HG03520 (cell line): ENCODE measurements around the gene UBE2D4.
"Not testable (repeated sequence)": the region's sequence is repeated elsewhere in the genome, so short reads cannot be mapped to it uniquely, and the experiment has no call there.

Experiments used
- ATAC-seq: cut with Tn5 transposase; IDR thresholded peaks from one replicate; pipeline ENCODE4 v1.9.1; 2021; ENCODE audit warnings: mild to moderate bottlenecking, moderate library complexity; ENCODE audit not compliant: unreplicated experiment

The UBE2D4 gene

GRCh38 chr7:43925984-43926797 is at the start of gene UBE2D4:
TSS of gene UBE2D4 (plus strand) at chr7:43926436. CDS start at chr7:43926533, 97 bp downstream.
- peak; percentile 88 for ATAC-seq

GRCh38 chr7:43876976-43877745 is 49.1 kb upstream of the UBE2D4 start:
- ATAC-seq: no peak

DNA sequence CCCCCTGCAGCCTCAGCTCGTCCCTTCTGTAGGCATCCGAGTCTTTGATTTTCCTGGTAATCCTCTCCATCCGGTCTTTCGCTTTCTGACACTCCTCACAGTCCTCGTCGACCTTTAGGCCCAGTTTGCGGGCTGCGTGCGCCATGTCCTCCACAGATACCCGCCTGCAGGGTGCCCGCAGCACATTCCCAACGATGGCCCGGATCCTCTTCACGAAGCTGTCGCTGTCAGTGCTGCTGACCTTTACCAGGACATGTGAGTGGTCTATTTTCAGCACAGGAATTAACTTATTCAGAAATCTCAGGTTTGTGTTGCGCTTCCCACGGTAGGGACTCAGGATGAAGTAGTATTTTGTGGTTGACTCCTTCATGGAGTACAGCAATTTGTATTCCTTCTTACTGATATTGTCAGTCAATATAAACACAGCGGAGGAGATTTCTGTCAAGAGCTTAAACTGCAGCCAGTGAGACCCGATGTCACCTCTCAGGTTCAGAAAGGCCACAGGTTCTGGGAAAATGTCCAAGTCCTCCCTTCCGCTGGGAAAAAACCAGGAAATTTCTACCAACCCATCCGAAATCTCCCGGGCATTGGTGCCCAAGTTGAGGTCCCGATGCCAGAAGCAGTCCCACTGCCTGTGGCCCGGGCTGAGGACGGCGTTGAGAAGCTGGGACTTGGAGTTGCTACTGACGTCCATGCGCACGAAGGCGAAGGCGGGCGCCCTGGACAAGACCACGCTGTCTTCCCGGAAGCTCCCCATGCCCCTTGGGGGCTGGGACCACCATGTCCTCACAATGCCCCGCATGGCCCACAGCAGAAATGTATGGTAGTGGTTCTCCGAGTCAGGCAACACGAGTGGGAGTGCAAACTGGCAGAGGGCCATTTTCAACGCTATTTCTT is 48.0 kb upstream of the UBE2D4 start:
- no peak for ATAC-seq

- no peak for ATAC-seq
Observed at GRCh38 chr7:43878867-43879266, 47.4 kb upstream of the UBE2D4 start.

DNA sequence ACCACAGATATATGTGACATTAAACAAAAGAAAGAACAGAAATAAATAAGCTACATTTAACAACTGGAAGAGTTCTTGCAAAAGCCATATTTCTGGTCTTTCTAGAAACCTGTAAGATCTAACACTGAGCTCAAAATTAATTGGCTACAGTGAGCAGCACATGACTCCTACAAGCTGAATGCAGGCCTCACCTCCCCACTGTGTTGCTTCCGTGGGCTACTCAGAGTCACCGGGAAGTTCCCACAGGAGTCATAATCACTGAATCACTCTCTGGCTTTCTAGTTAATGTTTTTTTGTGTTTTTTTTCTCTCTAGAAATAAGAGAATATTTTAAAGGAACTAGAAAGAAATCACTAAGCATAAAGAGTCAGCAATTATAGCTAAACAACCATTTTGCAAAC is 46.8 kb upstream of the UBE2D4 start:
- ATAC-seq: no peak

- ATAC-seq: no peak
Observed at GRCh38 chr7:43880596-43880995, 45.6 kb upstream of the UBE2D4 start.

DNA sequence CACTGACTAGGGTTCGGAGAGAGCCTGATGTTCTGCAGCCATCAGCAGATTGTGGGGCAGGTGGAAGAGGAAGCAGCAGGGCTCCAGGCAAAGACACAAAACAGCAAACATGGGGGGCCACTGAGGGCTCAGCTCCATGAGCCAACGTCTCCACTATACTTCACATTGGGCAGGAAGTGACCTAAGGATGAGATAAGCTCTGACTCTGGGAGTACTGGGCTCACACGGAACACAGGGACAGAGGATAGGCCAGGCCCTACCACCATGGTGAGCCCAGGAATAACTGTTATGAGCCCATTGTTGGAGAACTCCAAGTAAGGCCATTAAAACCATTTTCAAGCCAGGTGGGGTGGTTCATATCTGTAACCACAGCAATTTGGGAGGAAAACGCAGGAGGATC is 42.0 kb upstream of the UBE2D4 start:
- no peak for ATAC-seq

DNA sequence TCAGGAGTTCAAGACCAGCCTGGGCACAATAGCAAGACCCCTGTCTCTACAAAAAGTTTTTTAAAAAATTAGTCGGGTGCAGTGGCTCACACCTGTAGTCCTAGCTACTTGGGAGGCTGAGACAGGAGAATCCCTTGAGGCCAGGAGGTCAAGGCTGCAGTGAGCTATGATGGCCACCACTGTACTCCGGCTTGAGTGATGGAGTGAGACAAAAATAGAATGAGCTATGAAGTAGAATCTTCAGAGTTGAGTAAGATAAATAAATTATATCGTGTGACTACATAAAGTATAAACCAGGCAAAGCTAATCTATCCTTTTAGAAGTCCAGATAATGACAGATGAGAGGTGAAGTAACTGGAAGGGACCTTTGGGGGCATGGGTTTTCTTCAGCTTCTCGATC is 41.6 kb upstream of the UBE2D4 start:
- no peak for ATAC-seq

- ATAC-seq: no peak
Observed at GRCh38 chr7:43888993-43889945, 37.0 kb upstream of the UBE2D4 start.

- no peak for ATAC-seq
Observed at GRCh38 chr7:43890468-43890867, 35.8 kb upstream of the UBE2D4 start.

- no peak for ATAC-seq
Observed at GRCh38 chr7:43891069-43891955, 34.9 kb upstream of the UBE2D4 start.

- ATAC-seq: no peak
Observed at GRCh38 chr7:43895847-43896415, 30.3 kb upstream of the UBE2D4 start.

- ATAC-seq: not testable (repeated sequence)
Observed at GRCh38 chr7:43898571-43898970, 27.7 kb upstream of the UBE2D4 start.

- ATAC-seq: no peak
Observed at GRCh38 chr7:43902542-43903054, 23.6 kb upstream of the UBE2D4 start.

GRCh38 chr7:43904533-43905208 is 21.6 kb upstream of the UBE2D4 start:
- ATAC-seq: no peak

GRCh38 chr7:43905209-43905946 is 20.9 kb upstream of the UBE2D4 start:
- ATAC-seq: no peak

GRCh38 chr7:43905956-43906330 is 20.3 kb upstream of the UBE2D4 start:
- ATAC-seq: peak; percentile 30
